Measurements from ENCODE around the gene ATP6V0A4. TPM values are rescaled to one million over a fixed set of nuclear protein-coding genes. Genes with fewer than 3 reads are reported as not detected.

ATP6V0A4 gene
- total RNA-seq, 1 experiment from 2014 or later, result not detected

GRCh38 chr7:138776166-138776833 lies 21.7 kb downstream of the ATP6V0A4 start:
- no peaks in the 10 kb centered on the region for H3K9me2 ChIP-seq (ENCODE audit: insufficient read depth)
- H2AFZ ChIP-seq (ENCODE audit: low read depth, low read length, poor library complexity, severe bottlenecking), result no peak overlapping the region
- no peaks in the 10 kb centered on the region for H3K4me1 ChIP-seq (ENCODE audit: control insufficient read depth in 1 of 2, insufficient read depth in 2 of 2, low read length in 2 of 2)
- ChIA-PET POLR2A (interaction anchor here (0.6 to 0.9 kb wide), 2 partner anchors 9 to 157 kb away, joined by 3 read pairs; no protein-coding TSS in a partner anchor), CTCF (no interaction called here), RAD21 (ENCODE audit: low non-redundant PET in 1 of 2, low total read pairs in 2 of 2, uncharacterized antibody in 2 of 2, unreplicated experiment in 2 of 2) (interaction anchor here (0.5 to 0.6 kb wide), 2 partner anchors 110 to 777 kb away, joined by 3 read pairs; no protein-coding TSS in a partner anchor)
- no peaks in the 10 kb centered on the region for H3K36me3 ChIP-seq (ENCODE audit: control insufficient read depth in 1 of 2, insufficient read depth in 2 of 2, low read length in 2 of 2)
- H3K79me2 ChIP-seq (ENCODE audit: insufficient read depth, low read length), result no peaks in the 10 kb centered on the region
- no TSS peak for BruUV-seq (replicated peaks)
- no peak for DNase-seq (ENCODE audit: low read depth, low spot score)
- TF ChIP-seq SRF (IDR thresholded peaks at IDR 0.05; ENCODE audit: low read depth) (no peak), SP1 (IDR thresholded peaks at IDR 0.05; ENCODE audit: low read depth) (no peak), REST (IDR thresholded peaks at IDR 0.05; ENCODE audit: low read depth) (no peak), JUND (IDR thresholded peaks at IDR 0.05) (no peak), ZNF274 (IDR thresholded peaks at IDR 0.05; ENCODE audit: low read depth, low read length) (no peak), CEBPB (IDR thresholded peaks at IDR 0.05; ENCODE audit: low read depth) (no peak), SIN3A (IDR thresholded peaks at IDR 0.05; ENCODE audit: low read depth) (no peak), ELF1 (IDR thresholded peaks at IDR 0.05; ENCODE audit: borderline replicate concordance, low read depth) (no peak), EZH2phosphoT487 (IDR thresholded peaks at IDR 0.05; ENCODE audit: borderline replicate concordance) (no peak)
- no peak; the same call in 1 of the 2 replicates for ATAC-seq
- H4K20me1 ChIP-seq (ENCODE audit: insufficient read depth), result no peaks in the 10 kb centered on the region
- no peaks in the 10 kb centered on the region for H3K27me3 ChIP-seq (ENCODE audit: insufficient read depth, low read length)
- H3K9me3 ChIP-seq (ENCODE audit: control insufficient read depth in 1 of 2, insufficient read depth in 1 of 2, low read depth in 1 of 2, low read length in 2 of 2), result no peaks in the 10 kb centered on the region
- intact Hi-C loops (cut with micrococcal nuclease), result no loop called here
- no peak overlapping the region for H3K4me3 ChIP-seq (replicated peaks in 1 of 2; ENCODE audit: low read depth in 1 of 2, low read length in 2 of 2)
- no peak overlapping the region for H3K4me2 ChIP-seq (ENCODE audit: low read length)
- H3K27ac ChIP-seq (ENCODE audit: low read depth, low read length), result no peak overlapping the region
- no peak overlapping the region for H3K9ac ChIP-seq (ENCODE audit: low read length)
